Fibroblast of skin of abdomen (primary cell): ENCODE data around the gene SVIL.
"Not testable (repeated sequence)": the region's sequence is repeated elsewhere in the genome, so short reads cannot be mapped to it uniquely, and the experiment has no call there.

Experiments
- DNase-seq: peaks from one replicate; pipeline ENCODE4 v3.0.0-alpha.2; 2013

Gene SVIL

GRCh38 chr10:29622382-29622922, 12.3 kb downstream of the SVIL start:
- DNase-seq = no peak

GRCh38 chr10:29621161-29621560, 13.6 kb downstream of the SVIL start:
- peak; percentile 61 for DNase-seq

GRCh38 chr10:29620112-29620690, 14.6 kb downstream of the SVIL start:
- DNase-seq = no peak

- DNase-seq = no peak
Observed at GRCh38 chr10:29619241-29619669, 15.5 kb downstream of the SVIL start.

- DNase-seq = no peak
Observed at GRCh38 chr10:29618341-29619171, 16.2 kb downstream of the SVIL start.

- DNase-seq = no peak
Observed at GRCh38 chr10:29617880-29618340, 16.9 kb downstream of the SVIL start.

GRCh38 chr10:29616542-29616941, 18.2 kb downstream of the SVIL start:
- DNase-seq = no peak

GRCh38 chr10:29615195-29615594, 19.6 kb downstream of the SVIL start:
- DNase-seq = no peak

GRCh38 chr10:29614289-29614688, 20.5 kb downstream of the SVIL start:
- DNase-seq = not testable (repeated sequence)

GRCh38 chr10:29613791-29614190, 21.0 kb downstream of the SVIL start:
- DNase-seq = peak; percentile 63

GRCh38 chr10:29613196-29613595, 21.6 kb downstream of the SVIL start:
- no peak for DNase-seq

- DNase-seq = no peak
Observed at GRCh38 chr10:29612657-29613056, 22.1 kb downstream of the SVIL start.

- peak; percentile 33 for DNase-seq
Observed at GRCh38 chr10:29611781-29612381, 22.9 kb downstream of the SVIL start.

- no peak for DNase-seq
Observed at GRCh38 chr10:29610876-29611647, 23.7 kb downstream of the SVIL start.

GRCh38 chr10:29610331-29610730, 24.4 kb downstream of the SVIL start:
- not testable (repeated sequence) for DNase-seq

GRCh38 chr10:29609696-29610095, 25.1 kb downstream of the SVIL start:
- DNase-seq = no peak

GRCh38 chr10:29608476-29609301, 26.1 kb downstream of the SVIL start:
- no peak for DNase-seq

- no peak for DNase-seq
Observed at GRCh38 chr10:29608062-29608461, 26.7 kb downstream of the SVIL start.

- no peak for DNase-seq
Observed at GRCh38 chr10:29607576-29607975, 27.2 kb downstream of the SVIL start.

GRCh38 chr10:29606693-29607092, 28.1 kb downstream of the SVIL start:
- not testable (repeated sequence) for DNase-seq

GRCh38 chr10:29604291-29604825, 30.4 kb downstream of the SVIL start:
- no peak for DNase-seq
